ENCODE results near the gene KRTAP10-5. TPM values are rescaled to one million over a fixed set of nuclear protein-coding genes. Genes with fewer than 3 reads are reported as not detected.

The KRTAP10-5 gene
- total and polyA plus RNA-seq, 9 of the 15 experiments (the other 6 are each of a cell fraction or from before 2014, with no cell fraction given) = not detected

DNA sequence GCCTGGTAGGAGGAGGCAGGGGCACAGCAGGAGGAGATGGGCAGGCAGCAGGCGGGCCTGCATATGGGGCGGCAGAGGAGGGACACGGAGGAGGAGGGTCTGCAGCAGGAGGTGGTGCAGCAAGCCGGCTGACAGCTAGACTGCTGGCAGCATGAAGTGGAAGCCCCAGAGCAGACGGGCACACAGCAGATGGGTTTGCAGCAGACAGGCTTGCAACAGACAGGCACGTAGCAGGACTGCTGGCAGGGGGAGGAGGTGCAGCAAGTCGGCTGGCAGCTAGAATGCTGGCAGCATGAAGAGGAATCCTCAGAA lies 615 bp downstream of the KRTAP10-5 start:
- 2% methylated on average over 7 of the region's 7 CpGs for WGBS (ENCODE audit: insufficient coverage, low coverage, missing lambda C conversion rate)
- no peak for TF ChIP-seq ZNF699 (CRISPR knock-in tag; IDR thresholded peaks at IDR 0.05; ENCODE audit: insufficient replicate concordance)
- TF ChIP-seq, protein P1, sequence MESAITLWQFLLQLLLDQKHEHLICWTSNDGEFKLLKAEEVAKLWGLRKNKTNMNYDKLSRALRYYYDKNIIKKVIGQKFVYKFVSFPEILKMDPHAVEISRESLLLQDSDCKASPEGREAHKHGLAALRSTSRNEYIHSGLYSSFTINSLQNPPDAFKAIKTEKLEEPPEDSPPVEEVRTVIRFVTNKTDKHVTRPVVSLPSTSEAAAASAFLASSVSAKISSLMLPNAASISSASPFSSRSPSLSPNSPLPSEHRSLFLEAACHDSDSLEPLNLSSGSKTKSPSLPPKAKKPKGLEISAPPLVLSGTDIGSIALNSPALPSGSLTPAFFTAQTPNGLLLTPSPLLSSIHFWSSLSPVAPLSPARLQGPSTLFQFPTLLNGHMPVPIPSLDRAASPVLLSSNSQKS (CRISPR knock-in tag; IDR thresholded peaks at IDR 0.05) = no peak
- TF ChIP-seq ZZZ3 (IDR thresholded peaks at IDR 0.05) = no peak
- TF ChIP-seq, protein P2, sequence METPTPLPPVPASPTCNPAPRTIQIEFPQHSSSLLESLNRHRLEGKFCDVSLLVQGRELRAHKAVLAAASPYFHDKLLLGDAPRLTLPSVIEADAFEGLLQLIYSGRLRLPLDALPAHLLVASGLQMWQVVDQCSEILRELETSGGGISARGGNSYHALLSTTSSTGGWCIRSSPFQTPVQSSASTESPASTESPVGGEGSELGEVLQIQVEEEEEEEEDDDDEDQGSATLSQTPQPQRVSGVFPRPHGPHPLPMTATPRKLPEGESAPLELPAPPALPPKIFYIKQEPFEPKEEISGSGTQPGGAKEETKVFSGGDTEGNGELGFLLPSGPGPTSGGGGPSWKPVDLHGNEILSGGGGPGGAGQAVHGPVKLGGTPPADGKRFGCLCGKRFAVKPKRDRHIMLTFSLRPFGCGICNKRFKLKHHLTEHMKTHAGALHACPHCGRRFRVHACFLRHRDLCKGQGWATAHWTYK (CRISPR knock-in tag; IDR thresholded peaks at IDR 0.05) = no peak
- no peak for TF ChIP-seq THRB (CRISPR knock-in tag; conservative IDR thresholded peaks at IDR 0.05)
- TF ChIP-seq HDGF (IDR thresholded peaks at IDR 0.05) = no peak
- TF ChIP-seq RNF219 (CRISPR knock-in tag; IDR thresholded peaks at IDR 0.05) = no peak
- no peak for TF ChIP-seq ZNF140 (CRISPR knock-in tag; IDR thresholded peaks at IDR 0.05)
- TF ChIP-seq DACH1 (IDR thresholded peaks at IDR 0.05; ENCODE audit: partially characterized antibody) = no peak
- DNase-seq (ENCODE audit: extremely low read depth in 1 of 4, low spot score in 3 of 4) (no peak), ATAC-seq (no peak), FAIRE-seq (no peak)
- in situ Hi-C loops (cut with MboI) (no loop called here), intact Hi-C loops (cut with micrococcal nuclease) (no loop called here)
- ChIA-PET POLR2A (interaction anchor here (0.7 kb wide), 1 partner anchor 73 kb away, joined by 4 read pairs; no protein-coding TSS in a partner anchor), CTCF (ENCODE audit: low intra/inter-chr PET ratio) (no interaction called here)
- BruUV-seq (replicated peaks) = no TSS peak
- Histone ChIP-seq H3K4me1 (replicated peaks in 1 of 2; ENCODE audit: control insufficient read depth in 2 of 2, insufficient read depth in 2 of 2, low read length in 2 of 2) (peaks cover 0 to 1% of the 10 kb centered on the region in 2 experiments; a peak in 2 of 5 replicates), H3K79me2 (ENCODE audit: control insufficient read depth, insufficient read depth, low read length) (no peaks in the 10 kb centered on the region), H3K27ac (ENCODE audit: extremely low read depth, low read depth, low read length) (no peak overlapping the region), H3K9me3 (replicated peaks; ENCODE audit: control insufficient read depth, insufficient read depth, low read depth, low read length) (peaks cover 3% of the 10 kb centered on the region), H3K9ac (ENCODE audit: insufficient read depth in 1 of 2, low read depth in 2 of 2, low read length in 2 of 2) (no peak overlapping the region), H3K4me2 (ENCODE audit: insufficient read depth, low read length) (no peak overlapping the region), H3K27me3 (ENCODE audit: control insufficient read depth in 2 of 2, insufficient read depth in 2 of 2, low read length in 2 of 2) (peaks cover 0 to 21% of the 10 kb centered on the region in 2 experiments; a peak in 3 of 5 replicates), H3K9me1 (ENCODE audit: control insufficient read depth, insufficient read depth, low read length) (no peaks in the 10 kb centered on the region), H4K20me1 (replicated peaks; ENCODE audit: control insufficient read depth, insufficient read depth, low read length) (no peaks in the 10 kb centered on the region), H3K36me3 (ENCODE audit: control insufficient read depth, insufficient read depth, low read length) (no peaks in the 10 kb centered on the region), H2AFZ (ENCODE audit: low read depth, low read length) (no peak overlapping the region), H3K4me3 (no peak overlapping the region)
